Measurements from ENCODE around the gene ATP2C2.

Gene ATP2C2

GRCh38 chr16:84323606-84324005, 44.7 kb upstream of the ATP2C2 start:
- Mint-ChIP-seq H3K27me3 (ENCODE audit: low read depth) (peaks cover 3% of the 10 kb centered on the region), H3K4me1 (no peaks in the 10 kb centered on the region), H3K4me3 (no peak overlapping the region), H3K9me3 (peaks cover 3% of the 10 kb centered on the region), H3K27ac (no peak overlapping the region), H3K36me3 (ENCODE audit: low read depth) (no peaks in the 10 kb centered on the region)
- TF ChIP-seq CTCF (IDR thresholded peaks at IDR 0.05; ENCODE audit: unreplicated experiment in 3 of 3): no peak

- H3K27me3 Mint-ChIP-seq (ENCODE audit: low read depth): no peaks in the 10 kb centered on the region
- H3K9me3 Mint-ChIP-seq: no peaks in the 10 kb centered on the region
- H3K4me1 Mint-ChIP-seq: no peaks in the 10 kb centered on the region
- H3K36me3 Mint-ChIP-seq (ENCODE audit: low read depth): no peaks in the 10 kb centered on the region
- no peak for TF ChIP-seq CTCF (IDR thresholded peaks at IDR 0.05; ENCODE audit: unreplicated experiment in 3 of 3)
- no peak overlapping the region for H3K27ac Mint-ChIP-seq
- no peak overlapping the region for H3K4me3 Mint-ChIP-seq
These were observed 43.7 kb upstream of the ATP2C2 start for GRCh38 chr16:84324434-84325262.

- no peaks in the 10 kb centered on the region for H3K36me3 Mint-ChIP-seq (ENCODE audit: low read depth)
These were observed 41.8 kb upstream of the ATP2C2 start for GRCh38 chr16:84326545-84326944.

GRCh38 chr16:84327926-84328505, 40.3 kb upstream of the ATP2C2 start:
- H3K4me3 Mint-ChIP-seq: no peak overlapping the region
- H3K36me3 Mint-ChIP-seq (ENCODE audit: low read depth): no peaks in the 10 kb centered on the region
- H3K4me1 Mint-ChIP-seq: no peaks in the 10 kb centered on the region
- TF ChIP-seq CTCF (IDR thresholded peaks at IDR 0.05; ENCODE audit: unreplicated experiment in 3 of 3): no peak
- no peaks in the 10 kb centered on the region for H3K9me3 Mint-ChIP-seq
- H3K27ac Mint-ChIP-seq: no peak overlapping the region
- peaks cover 8% of the 10 kb centered on the region for H3K27me3 Mint-ChIP-seq (ENCODE audit: low read depth)

More at GRCh38 chr16:84326545-84326944, 41.8 kb upstream of the ATP2C2 start:
- no peak for TF ChIP-seq CTCF (IDR thresholded peaks at IDR 0.05; ENCODE audit: unreplicated experiment in 3 of 3)
- H3K4me3 Mint-ChIP-seq: no peak overlapping the region
- peaks cover 8% of the 10 kb centered on the region for H3K27me3 Mint-ChIP-seq (ENCODE audit: low read depth)
- no peaks in the 10 kb centered on the region for H3K9me3 Mint-ChIP-seq
- no peak overlapping the region for H3K27ac Mint-ChIP-seq
- H3K4me1 Mint-ChIP-seq: no peaks in the 10 kb centered on the region

GRCh38 chr16:84329016-84329415, 39.3 kb upstream of the ATP2C2 start:
- Mint-ChIP-seq H3K4me3 (no peak overlapping the region), H3K4me1 (no peaks in the 10 kb centered on the region)

More at GRCh38 chr16:84329016-84329415, 39.3 kb upstream of the ATP2C2 start:
- Mint-ChIP-seq H3K9me3 (no peaks in the 10 kb centered on the region), H3K36me3 (ENCODE audit: low read depth) (no peaks in the 10 kb centered on the region), H3K27ac (no peak overlapping the region), H3K27me3 (ENCODE audit: low read depth) (peaks cover 11% of the 10 kb centered on the region)
- no peak for TF ChIP-seq CTCF (IDR thresholded peaks at IDR 0.05; ENCODE audit: unreplicated experiment in 3 of 3)
